ENCODE data around the gene CDH13.

CDH13 gene

DNA sequence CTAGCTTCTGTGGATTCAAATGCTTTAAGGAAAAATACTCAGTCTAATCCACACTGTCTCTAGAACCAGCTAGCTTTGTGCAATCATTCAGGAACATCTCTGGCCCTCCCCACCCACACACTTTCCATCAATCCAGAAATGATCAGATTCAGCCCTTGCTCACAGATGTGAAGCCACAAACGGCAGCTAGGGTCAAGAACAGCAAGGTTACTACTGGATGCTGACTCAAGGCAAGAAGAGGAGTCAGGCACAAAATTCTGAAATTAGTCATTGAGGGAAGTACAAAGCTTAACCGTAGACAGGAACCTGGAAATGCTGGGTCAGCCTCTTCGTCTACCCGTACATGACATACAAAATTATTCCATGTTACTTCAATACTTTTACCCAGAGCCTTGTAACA, 174.6 kb downstream of the CDH13 start (continued):
- TF ChIP-seq PATZ1 (CRISPR knock-in tag; IDR thresholded peaks at IDR 0.05; ENCODE audit: borderline replicate concordance) (no peak), ZFP3 (CRISPR knock-in tag; IDR thresholded peaks at IDR 0.05) (no peak)

- TF ChIP-seq ISL1 (CRISPR knock-in tag; IDR thresholded peaks at IDR 0.05): no peak
- TF ChIP-seq OSR1 (CRISPR knock-in tag; IDR thresholded peaks at IDR 0.05): no peak
- TF ChIP-seq PATZ1 (CRISPR knock-in tag; IDR thresholded peaks at IDR 0.05; ENCODE audit: borderline replicate concordance): no peak
- TF ChIP-seq SNAI2 (CRISPR knock-in tag; IDR thresholded peaks at IDR 0.05): no peak
- no peak for TF ChIP-seq ZNF565 (CRISPR knock-in tag; conservative IDR thresholded peaks at IDR 0.05; ENCODE audit: low read depth)
- no peak for TF ChIP-seq ZNF8 (CRISPR knock-in tag; IDR thresholded peaks at IDR 0.05)
- no peak for TF ChIP-seq ZFP3 (CRISPR knock-in tag; IDR thresholded peaks at IDR 0.05)
- no peak for TF ChIP-seq BACH2 (CRISPR knock-in tag; IDR thresholded peaks at IDR 0.05; ENCODE audit: borderline replicate concordance)
- TF ChIP-seq RARB (CRISPR knock-in tag; IDR thresholded peaks at IDR 0.05): no peak
- TF ChIP-seq, protein P1, sequence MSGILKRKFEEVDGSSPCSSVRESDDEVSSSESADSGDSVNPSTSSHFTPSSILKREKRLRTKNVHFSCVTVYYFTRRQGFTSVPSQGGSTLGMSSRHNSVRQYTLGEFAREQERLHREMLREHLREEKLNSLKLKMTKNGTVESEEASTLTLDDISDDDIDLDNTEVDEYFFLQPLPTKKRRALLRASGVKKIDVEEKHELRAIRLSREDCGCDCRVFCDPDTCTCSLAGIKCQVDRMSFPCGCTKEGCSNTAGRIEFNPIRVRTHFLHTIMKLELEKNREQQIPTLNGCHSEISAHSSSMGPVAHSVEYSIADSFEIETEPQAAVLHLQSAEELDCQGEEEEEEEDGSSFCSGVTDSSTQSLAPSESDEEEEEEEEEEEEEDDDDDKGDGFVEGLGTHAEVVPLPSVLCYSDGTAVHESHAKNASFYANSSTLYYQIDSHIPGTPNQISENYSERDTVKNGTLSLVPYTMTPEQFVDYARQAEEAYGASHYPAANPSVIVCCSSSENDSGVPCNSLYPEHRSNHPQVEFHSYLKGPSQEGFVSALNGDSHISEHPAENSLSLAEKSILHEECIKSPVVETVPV (CRISPR knock-in tag; IDR thresholded peaks at IDR 0.05): no peak
- TF ChIP-seq, protein P2, sequence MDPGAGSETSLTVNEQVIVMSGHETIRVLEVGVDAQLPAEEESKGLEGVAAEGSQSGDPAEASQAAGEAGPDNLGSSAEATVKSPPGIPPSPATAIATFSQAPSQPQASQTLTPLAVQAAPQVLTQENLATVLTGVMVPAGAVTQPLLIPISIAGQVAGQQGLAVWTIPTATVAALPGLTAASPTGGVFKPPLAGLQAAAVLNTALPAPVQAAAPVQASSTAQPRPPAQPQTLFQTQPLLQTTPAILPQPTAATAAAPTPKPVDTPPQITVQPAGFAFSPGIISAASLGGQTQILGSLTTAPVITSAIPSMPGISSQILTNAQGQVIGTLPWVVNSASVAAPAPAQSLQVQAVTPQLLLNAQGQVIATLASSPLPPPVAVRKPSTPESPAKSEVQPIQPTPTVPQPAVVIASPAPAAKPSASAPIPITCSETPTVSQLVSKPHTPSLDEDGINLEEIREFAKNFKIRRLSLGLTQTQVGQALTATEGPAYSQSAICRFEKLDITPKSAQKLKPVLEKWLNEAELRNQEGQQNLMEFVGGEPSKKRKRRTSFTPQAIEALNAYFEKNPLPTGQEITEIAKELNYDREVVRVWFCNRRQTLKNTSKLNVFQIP (CRISPR knock-in tag; IDR thresholded peaks at IDR 0.05; ENCODE audit: borderline replicate concordance, low read depth): no peak
- no peak for TF ChIP-seq GLIS3 (CRISPR knock-in tag; IDR thresholded peaks at IDR 0.05)
- TF ChIP-seq TCF4 (CRISPR knock-in tag; IDR thresholded peaks at IDR 0.05; ENCODE audit: borderline replicate concordance): no peak
- TF ChIP-seq ZC3H10 (CRISPR knock-in tag; IDR thresholded peaks at IDR 0.05): no peak
- ATAC-seq: no peak
Observed at GRCh38 chr16:82805866-82806265, 179.1 kb downstream of the CDH13 start.

- TF ChIP-seq, protein P1 (CRISPR knock-in tag; IDR thresholded peaks at IDR 0.05): no peak
- no peak for TF ChIP-seq ZFP30 (CRISPR knock-in tag; IDR thresholded peaks at IDR 0.05)
- TF ChIP-seq ZNF8 (CRISPR knock-in tag; IDR thresholded peaks at IDR 0.05): no peak
- TF ChIP-seq ZC3H10 (CRISPR knock-in tag; IDR thresholded peaks at IDR 0.05): no peak
- TF ChIP-seq, protein P2 (CRISPR knock-in tag; IDR thresholded peaks at IDR 0.05; ENCODE audit: borderline replicate concordance, low read depth): no peak
- TF ChIP-seq GLIS3 (CRISPR knock-in tag; IDR thresholded peaks at IDR 0.05): no peak
- TF ChIP-seq CSDC2 (CRISPR knock-in tag; IDR thresholded peaks at IDR 0.05): no peak
- no peak for TF ChIP-seq RARB (CRISPR knock-in tag; IDR thresholded peaks at IDR 0.05)
- TF ChIP-seq ESRRG (CRISPR knock-in tag; IDR thresholded peaks at IDR 0.05): no peak
- no peak for TF ChIP-seq SNAI2 (CRISPR knock-in tag; IDR thresholded peaks at IDR 0.05)
- TF ChIP-seq TCF4 (CRISPR knock-in tag; IDR thresholded peaks at IDR 0.05; ENCODE audit: borderline replicate concordance): no peak
- no peak for TF ChIP-seq CREB5 (CRISPR knock-in tag; IDR thresholded peaks at IDR 0.05; ENCODE audit: low read depth)
- TF ChIP-seq ZNF565 (CRISPR knock-in tag; conservative IDR thresholded peaks at IDR 0.05; ENCODE audit: low read depth): no peak
- TF ChIP-seq ZFP3 (CRISPR knock-in tag; IDR thresholded peaks at IDR 0.05): no peak
- TF ChIP-seq BACH2 (CRISPR knock-in tag; IDR thresholded peaks at IDR 0.05; ENCODE audit: borderline replicate concordance): no peak
- no peak for TF ChIP-seq ARNTL (CRISPR knock-in tag; IDR thresholded peaks at IDR 0.05; ENCODE audit: borderline replicate concordance, low read depth)
- no peak for ATAC-seq
Observed at GRCh38 chr16:82807311-82807710, 180.5 kb downstream of the CDH13 start.

All from SK-N-SH treated with all-trans-retinoic acid at 6 μM for 48 hours (cell line).